ENCODE results near the gene STAMBP. TPM values are rescaled to one million over a fixed set of nuclear protein-coding genes. Genes with fewer than 3 reads are reported as not detected.

The STAMBP gene
- total and polyA plus RNA-seq, 2 of the 4 experiments (the other 2 are of a cell fraction): 29.7 to 38.7 TPM

- in situ Hi-C loops (cut with MboI; ENCODE audit: low sequenced_read_pairs) (no loop called here), dilution Hi-C loops (cut with HindIII; ENCODE audit: low sequenced_read_pairs, unreplicated experiment) (no loop called here), intact Hi-C loops (cut with micrococcal nuclease) (no loop called here)
- no peak overlapping the region for H2BK20ac ChIP-seq (ENCODE audit: low read depth, low read length)
- no peak overlapping the region for H3K56ac ChIP-seq (ENCODE audit: extremely low read depth, insufficient read depth, low read length)
- peaks cover 67% of the 10 kb centered on the region for H3K36me3 ChIP-seq (ENCODE audit: control insufficient read depth, insufficient read depth, low read length)
- no peak overlapping the region for H2BK5ac ChIP-seq (ENCODE audit: low read depth, low read length, poor library complexity, severe bottlenecking)
- H3K23ac ChIP-seq (ENCODE audit: low read depth, low read length): no peak overlapping the region
- H3K27ac ChIP-seq (ENCODE audit: insufficient read depth, low read length): no peak overlapping the region
- ChIA-PET CTCF (interaction anchor here (0.7 kb wide), 1 partner anchor 111 kb away, joined by 3 read pairs; no protein-coding TSS in a partner anchor), POLR2A (ENCODE audit: unreplicated experiment) (no interaction called here)
- no peak overlapping the region for H3K4me3 ChIP-seq (ENCODE audit: insufficient read depth, low read depth, low read length)
- H4K8ac ChIP-seq (ENCODE audit: low read depth in 2 of 2, low read length in 2 of 2): no peak overlapping the region
- H4K91ac ChIP-seq (ENCODE audit: insufficient read depth, low read depth, low read length): no peak overlapping the region
- no peak overlapping the region for H2AK5ac ChIP-seq (ENCODE audit: low read depth, low read length)
- DNase-seq: no peak
- no peak overlapping the region for H2AFZ ChIP-seq (replicated peaks; ENCODE audit: low read length, poor library complexity)
- H2BK15ac ChIP-seq (ENCODE audit: low read depth, low read length): no peak overlapping the region
- no peak overlapping the region for H3K4me2 ChIP-seq (ENCODE audit: low read depth, low read length)
- no peaks in the 10 kb centered on the region for H3K9me3 ChIP-seq (ENCODE audit: control insufficient read depth, insufficient read depth, low read length)
- H3K18ac ChIP-seq (ENCODE audit: low read depth, low read length): no peak overlapping the region
- no peak for ATAC-seq (ENCODE audit: low read depth)
- no TSS peak for BruUV-seq (replicated peaks)
- no peak overlapping the region for H2BK120ac ChIP-seq (ENCODE audit: low read depth, low read length)
- TF ChIP-seq CTCF (conservative IDR thresholded peaks at IDR 0.05; ENCODE audit: low read depth, low read length) (no peak), RFX5 (IDR thresholded peaks at IDR 0.05; ENCODE audit: low read depth, low read length) (no peak), FOS (IDR thresholded peaks at IDR 0.05; ENCODE audit: low read depth, low read length) (no peak), USF2 (IDR thresholded peaks at IDR 0.05; ENCODE audit: low read depth, low read length) (no peak), MAFK (IDR thresholded peaks at IDR 0.05; ENCODE audit: low read depth, low read length) (no peak), NFE2L2 (IDR thresholded peaks at IDR 0.05; ENCODE audit: low read depth, low read length) (no peak), RCOR1 (IDR thresholded peaks at IDR 0.05; ENCODE audit: insufficient replicate concordance, low read length) (no peak), ELK1 (IDR thresholded peaks at IDR 0.05; ENCODE audit: borderline replicate concordance, low read depth, low read length) (no peak), BHLHE40 (IDR thresholded peaks at IDR 0.05; ENCODE audit: low read depth, low read length) (no peak), SMC3 (IDR thresholded peaks at IDR 0.05; ENCODE audit: low read depth, low read length) (no peak)
- no peak overlapping the region for H3K14ac ChIP-seq (replicated peaks; ENCODE audit: low read depth, low read length)
- no peak overlapping the region for H3K4ac ChIP-seq (ENCODE audit: low read depth, low read length)
- WGBS, 2 experiments (ENCODE audit: extremely low coverage in 2 of 2, insufficient read length in 1 of 2): 93% methylated on average over 2 of the region's 5 CpGs; no CpG with 5 or more reads in 1 of the 2 experiments
- no peak overlapping the region for H3K9ac ChIP-seq (ENCODE audit: low read depth, low read length)
- H3K4me1 ChIP-seq (ENCODE audit: control insufficient read depth, insufficient read depth, low read length): no peaks in the 10 kb centered on the region
- peaks cover 6 to 19% of the 10 kb centered on the region in 2 experiments; a peak in 3 of 4 replicates for H3K79me1 ChIP-seq (ENCODE audit: low read depth in 1 of 2, low read length in 2 of 2)
- no peak overlapping the region for H4K5ac ChIP-seq (ENCODE audit: low read depth, low read length)
- no peaks in the 10 kb centered on the region for H3K27me3 ChIP-seq (ENCODE audit: control insufficient read depth, insufficient read depth, low read length)
- no peak overlapping the region for H2AK9ac ChIP-seq (replicated peaks; ENCODE audit: low read depth, low read length, poor library complexity)
- H3K9me1 ChIP-seq (ENCODE audit: insufficient read depth, low read length): no peaks in the 10 kb centered on the region
- peaks cover 36% of the 10 kb centered on the region for H4K20me1 ChIP-seq (ENCODE audit: insufficient read depth, low read length)
Observed at GRCh38 chr2:73915437-73915993, 86.8 kb downstream of the STAMBP start.

All from IMR-90 (cell line).